IMR-90 (cell line): ENCODE data around the gene MS4A15. TPM values are rescaled to one million over a fixed set of nuclear protein-coding genes. Genes with fewer than 3 reads are reported as not detected.
"Not testable (repeated sequence)": the region's sequence is repeated elsewhere in the genome, so short reads cannot be mapped to it uniquely, and the experiment has no call there.

Experiments
- ATAC-seq: fragments of 200-7000 bp; cut with Tn5 transposase; 2 replicates; pipeline ENCODE4 v1.9.1; 2020; ENCODE audit warnings: low read depth, mild to moderate bottlenecking, moderate library complexity
- BruUV-seq: library from RNA; stranded (reverse); fragments of 400-500 nt; replicated peaks from 2 replicates; lab custom pipeline; 2021; lab: Mats Ljungman, UMichigan
- CTCF ChIA-PET: fragments of 300-600 bp; formaldehyde crosslinking; extraction: SDS; loops from one replicate; lab custom pipeline; 2021; ENCODE audit warnings: antibody characterized with exemption; lab: Yijun Ruan, JAX
- POLR2A ChIA-PET: fragments of 300-600 bp; sonication (Branson Sonifier 250); formaldehyde crosslinking; loops from one replicate; lab custom pipeline; 2022; ENCODE audit warnings: antibody characterized with exemption; ENCODE audit not compliant: unreplicated experiment; lab: Charles Lee
- DNase-seq: peaks from one replicate; pipeline ENCODE4 v3.0.0; 2013
- H2AFZ ChIP-seq: replicated peaks from 2 replicates; pipeline ENCODE3; 2013; ENCODE audit warnings: low read length, mild to moderate bottlenecking; ENCODE audit not compliant: poor library complexity
- H2AK5ac ChIP-seq: 2 replicates; pipeline ENCODE4 v1.6.1; 2013; ENCODE audit warnings: low read depth, low read length, inconsistent platforms
- H2AK9ac ChIP-seq: replicated peaks from 2 replicates; pipeline ENCODE3; 2013; ENCODE audit warnings: mild to moderate bottlenecking, low read depth, low read length, moderate library complexity; ENCODE audit not compliant: poor library complexity
- H2BK120ac ChIP-seq: 2 replicates; pipeline ENCODE4 v1.6.1; 2013; ENCODE audit warnings: low read depth, low read length, inconsistent platforms
- H2BK15ac ChIP-seq: 3 replicates; pipeline ENCODE4 v1.6.1; 2013; ENCODE audit warnings: low read depth, low read length, inconsistent platforms
- H2BK20ac ChIP-seq: 2 replicates; pipeline ENCODE4 v1.6.1; 2013; ENCODE audit warnings: low read depth, mild to moderate bottlenecking, inconsistent platforms, low read length, moderate library complexity
- H2BK5ac ChIP-seq: 2 replicates; pipeline ENCODE4 v1.6.1; 2013; ENCODE audit warnings: mild to moderate bottlenecking, low read depth, low read length, inconsistent platforms; ENCODE audit not compliant: poor library complexity, severe bottlenecking
- H3K14ac ChIP-seq: replicated peaks from 2 replicates; pipeline ENCODE4 v1.6.1; 2013; ENCODE audit warnings: low read depth, low read length, inconsistent platforms
- H3K18ac ChIP-seq: 2 replicates; pipeline ENCODE4 v1.6.1; 2013; ENCODE audit warnings: low read depth, low read length, control low read depth
- H3K23ac ChIP-seq: 2 replicates; pipeline ENCODE4 v1.6.1; 2013; ENCODE audit warnings: low read depth, low read length, inconsistent platforms
- H3K27ac ChIP-seq: 2 replicates; pipeline ENCODE4 v1.5.1; 2013; ENCODE audit warnings: mild to moderate bottlenecking, control low read depth, low read length; ENCODE audit not compliant: insufficient read depth
- H3K27me3 ChIP-seq: 2 replicates; pipeline ENCODE4 v1.6.1; 2013; ENCODE audit warnings: low read length; ENCODE audit not compliant: control insufficient read depth, insufficient read depth
- H3K36me3 ChIP-seq: 2 replicates; pipeline ENCODE4 v1.6.1; 2013; ENCODE audit warnings: low read length, mixed read lengths; ENCODE audit not compliant: control insufficient read depth, insufficient read depth
- H3K4ac ChIP-seq: 2 replicates; pipeline ENCODE4 v1.6.1; 2013; ENCODE audit warnings: low read depth, low read length, inconsistent platforms
- H3K4me1 ChIP-seq: 2 replicates; pipeline ENCODE4 v1.6.1; 2013; ENCODE audit warnings: low read length, mixed read lengths; ENCODE audit not compliant: control insufficient read depth, insufficient read depth
- H3K4me2 ChIP-seq: 2 replicates; pipeline ENCODE4 v1.6.1; 2013; ENCODE audit warnings: low read depth, mild to moderate bottlenecking, control low read depth, low read length, moderate library complexity
- H3K4me3 ChIP-seq: 2 replicates; pipeline ENCODE4 v1.5.1; 2013; ENCODE audit warnings: low read depth, mild to moderate bottlenecking, control low read depth, low read length, moderate library complexity; ENCODE audit not compliant: insufficient read depth
- H3K56ac ChIP-seq: 2 replicates; pipeline ENCODE4 v1.6.1; 2013; ENCODE audit warnings: low read length, inconsistent platforms; ENCODE audit not compliant: insufficient read depth; ENCODE audit errors: extremely low read depth
- H3K79me1 ChIP-seq, 2 experiments: 2 replicates each; pipeline ENCODE4 v1.6.1; 2013; ENCODE audit warnings: low read length in 2 of 2, inconsistent platforms in 1 of 2, low read depth in 1 of 2
- H3K9ac ChIP-seq: 2 replicates; pipeline ENCODE4 v1.6.1; 2013; ENCODE audit warnings: low read depth, low read length, control low read depth
- H3K9me1 ChIP-seq: 2 replicates; pipeline ENCODE4 v1.6.1; 2013; ENCODE audit warnings: low read length, inconsistent platforms; ENCODE audit not compliant: insufficient read depth
- H3K9me3 ChIP-seq: 2 replicates; pipeline ENCODE4 v1.6.1; 2013; ENCODE audit warnings: low read length; ENCODE audit not compliant: control insufficient read depth, insufficient read depth
- H4K20me1 ChIP-seq: 2 replicates; pipeline ENCODE4 v1.6.1; 2013; ENCODE audit warnings: low read length, inconsistent platforms; ENCODE audit not compliant: insufficient read depth
- H4K5ac ChIP-seq: 2 replicates; pipeline ENCODE4 v1.6.1; 2013; ENCODE audit warnings: mild to moderate bottlenecking, low read depth, low read length, control low read depth
- H4K8ac ChIP-seq, 2 experiments: 2 replicates each; pipeline ENCODE4 v1.6.1; 2013; ENCODE audit warnings: low read depth in 2 of 2, low read length in 2 of 2, control low read depth in 1 of 2, inconsistent platforms in 1 of 2
- H4K91ac ChIP-seq: 2 replicates; pipeline ENCODE4 v1.6.1; 2013; ENCODE audit warnings: low read depth, low read length, inconsistent platforms; ENCODE audit not compliant: insufficient read depth
- WGBS, 2 experiments: methylation state at CpG; one replicate each; pipeline versions ENCODE4 v1.1.5 to v1.1.7; 2013; ENCODE audit warnings: missing lambda C conversion rate in 2 of 2; ENCODE audit not compliant: insufficient read length in 1 of 2; ENCODE audit errors: extremely low coverage in 2 of 2; 5-methylcytosine and 5-hydroxymethylcytosine counted together
- dilution Hi-C: fragments of 300-500 bp; cut with HindIII; formaldehyde crosslinking; loops from one replicate; pipeline ENCODE4 v1.14.3; 2018; ENCODE audit warnings: low sequenced_read_pairs; ENCODE audit not compliant: unreplicated experiment
- in situ Hi-C: fragments of 300-500 bp; cut with MboI; formaldehyde crosslinking; loops from 3 replicates; pipeline ENCODE4 v1.14.3; 2019; ENCODE audit warnings: low sequenced_read_pairs, inconsistent platforms, mixed read lengths
- intact Hi-C: fragments of 100-400 bp; cut with micrococcal nuclease; formaldehyde crosslinking; loops from 2 replicates; pipeline ENCODE4 v1.10.0; 2022
- polyA plus RNA-seq, 3 experiments: library from polyadenylated mRNA; depleted of rRNA; stranded (reverse); fragments of >200 nt; gene quantifications; 2 replicates each; pipeline ENCODE4 v1.2.3, GENCODE V29; 2012; ENCODE audit warnings: low replicate concordance in 1 of 3
- total RNA-seq: library from RNA; depleted of rRNA; stranded (reverse); fragments of >200 nt; gene quantifications from 2 replicates; pipeline ENCODE4 v1.2.3, GENCODE V29; 2012

Gene MS4A15
- total and polyA plus RNA-seq, 2 of the 4 experiments (the other 2 are of a cell fraction), result not detected

- H3K56ac ChIP-seq, H3K79me1 ChIP-seq, H2BK20ac ChIP-seq, H2AK5ac ChIP-seq, H3K4ac ChIP-seq, H3K9me3 ChIP-seq, DNase-seq, H3K4me3 ChIP-seq, dilution Hi-C loops, H3K9me1 ChIP-seq, H3K23ac ChIP-seq, H3K14ac ChIP-seq, POLR2A ChIA-PET, H4K5ac ChIP-seq, CTCF ChIA-PET, H3K18ac ChIP-seq, H2BK120ac ChIP-seq, H3K36me3 ChIP-seq, H3K27me3 ChIP-seq, H4K91ac ChIP-seq, H2AK9ac ChIP-seq, H3K9ac ChIP-seq, ATAC-seq, H3K4me2 ChIP-seq, H4K20me1 ChIP-seq, BruUV-seq, H4K8ac ChIP-seq, H2BK15ac ChIP-seq, H2AFZ ChIP-seq, H2BK5ac ChIP-seq, intact Hi-C loops, H3K4me1 ChIP-seq, H3K27ac ChIP-seq, in situ Hi-C loops: not testable (repeated sequence)
- WGBS, 2 experiments, result 80% methylated on average over 1 of the region's 6 CpGs; no CpG with 5 or more reads in 1 of the 2 experiments
Measured at GRCh38 chr11:60713423-60713822, 43.2 kb upstream of the MS4A15 start.
